Activated CD8-positive, alpha-beta memory T cell treated with anti-CD3 and anti-CD28 coated beads, Interleukin-2, amount 10 ng/mL, durations not matched to agents 7 days and 5 days (primary cell): Measurements from ENCODE around the gene EMP2. TPM values are rescaled to one million over a fixed set of nuclear protein-coding genes. Genes with fewer than 3 reads are reported as not detected.
"Not testable (repeated sequence)": the region's sequence is repeated elsewhere in the genome, so short reads cannot be mapped to it uniquely, and the experiment has no call there.

Experiments used
- ATAC-seq: fragments of 150-1000 bp; cut with Tn5 transposase; one replicate; pipeline ENCODE4 v1.10.0; 2021; ENCODE audit warnings: moderate library complexity
- CTCF ChIA-PET: fragments of 350-600 bp; sonication (Branson Sonifier 250); formaldehyde crosslinking; loops from one replicate; lab custom pipeline; 2021; ENCODE audit warnings: antibody characterized with exemption; lab: Charles Lee
- DNase-seq: peaks from one replicate; pipeline ENCODE4 v3.0.0-alpha.2; 2020
- H3K27ac Mint-ChIP-seq: one replicate; pipeline ENCODE4 v1.8.0; 2021; ENCODE audit warnings: mild to moderate bottlenecking, mixed read lengths
- H3K27me3 Mint-ChIP-seq: one replicate; pipeline ENCODE4 v1.8.0; 2021; ENCODE audit warnings: mixed read lengths
- H3K36me3 Mint-ChIP-seq: one replicate; pipeline ENCODE4 v1.8.0; 2021; ENCODE audit warnings: mild to moderate bottlenecking, mixed read lengths
- H3K4me1 Mint-ChIP-seq: one replicate; pipeline ENCODE4 v1.8.0; 2021; ENCODE audit warnings: mixed read lengths
- H3K4me3 Mint-ChIP-seq: one replicate; pipeline ENCODE4 v1.8.0; 2021; ENCODE audit warnings: mild to moderate bottlenecking, moderate library complexity, mixed read lengths
- H3K9me3 Mint-ChIP-seq: one replicate; pipeline ENCODE4 v1.8.0; 2022; ENCODE audit warnings: low read depth, mixed read lengths
- total RNA-seq, 2 experiments: library from RNA; stranded (reverse); gene quantifications; one replicate each; pipeline ENCODE4 v1.2.3, GENCODE V29; 2021

EMP2 gene
- total RNA-seq, 2 experiments from 2014 or later: not detected

DNA sequence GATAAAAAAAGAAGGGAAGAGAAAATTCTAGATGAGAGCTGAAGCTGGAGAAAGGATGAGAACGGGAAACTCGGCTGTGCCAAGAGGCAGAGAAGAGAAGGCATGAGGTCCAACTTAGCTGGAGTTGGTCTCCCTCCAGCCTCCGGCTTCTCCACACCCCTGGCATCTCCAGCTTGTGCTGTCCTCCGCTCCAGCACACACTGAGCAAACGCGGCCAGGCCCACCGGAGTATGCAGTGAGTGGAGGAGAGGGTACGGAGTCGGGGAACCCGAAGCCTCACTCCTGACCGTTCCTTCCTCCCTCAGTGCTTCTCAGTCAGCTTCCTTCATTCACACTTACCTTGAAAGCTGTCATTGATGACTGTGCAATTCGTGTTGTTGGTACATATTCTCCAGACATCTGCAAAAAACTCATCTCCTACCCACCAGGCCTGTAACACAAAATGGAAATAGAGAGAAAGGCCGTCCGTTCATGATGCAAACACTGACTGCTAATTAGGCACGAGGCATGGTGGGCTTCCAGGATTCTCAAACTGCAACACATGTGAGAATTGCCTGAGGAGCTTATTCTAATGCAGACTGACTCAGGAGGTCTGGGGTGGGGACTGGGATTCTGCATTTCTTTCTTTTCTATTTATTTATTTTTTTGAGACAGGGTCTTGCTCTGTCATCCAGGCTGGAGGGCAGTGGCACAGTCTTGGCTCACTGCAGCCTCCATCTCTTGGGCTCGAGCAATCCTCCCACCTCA lies 37.0 kb downstream of the EMP2 start:
- no peaks in the 10 kb centered on the region for H3K36me3 Mint-ChIP-seq
- ATAC-seq: no peak
- no peak overlapping the region for H3K4me3 Mint-ChIP-seq
- CTCF ChIA-PET: no interaction called here
- H3K27me3 Mint-ChIP-seq: no peaks in the 10 kb centered on the region
- no peak for DNase-seq
- no peaks in the 10 kb centered on the region for H3K9me3 Mint-ChIP-seq
- no peak overlapping the region for H3K27ac Mint-ChIP-seq
- H3K4me1 Mint-ChIP-seq: no peaks in the 10 kb centered on the region

- H3K27me3 Mint-ChIP-seq: no peaks in the 10 kb centered on the region
- no peaks in the 10 kb centered on the region for H3K4me1 Mint-ChIP-seq
- no peak overlapping the region for H3K4me3 Mint-ChIP-seq
- no peak for ATAC-seq
- CTCF ChIA-PET: no interaction called here
- no peak overlapping the region for H3K27ac Mint-ChIP-seq
- DNase-seq: no peak
- H3K36me3 Mint-ChIP-seq: no peaks in the 10 kb centered on the region
- H3K9me3 Mint-ChIP-seq: no peaks in the 10 kb centered on the region
These were observed 39.0 kb downstream of the EMP2 start for GRCh38 chr16:10541366-10541765.

- Mint-ChIP-seq H3K4me3 (no peak overlapping the region), H3K4me1 (no peaks in the 10 kb centered on the region), H3K27me3 (no peaks in the 10 kb centered on the region), H3K9me3 (no peaks in the 10 kb centered on the region), H3K36me3 (no peaks in the 10 kb centered on the region), H3K27ac (no peak overlapping the region)
- no peak for ATAC-seq
- CTCF ChIA-PET: no interaction called here
- DNase-seq: no peak
These were observed 40.6 kb downstream of the EMP2 start for GRCh38 chr16:10539793-10540192.

DNA sequence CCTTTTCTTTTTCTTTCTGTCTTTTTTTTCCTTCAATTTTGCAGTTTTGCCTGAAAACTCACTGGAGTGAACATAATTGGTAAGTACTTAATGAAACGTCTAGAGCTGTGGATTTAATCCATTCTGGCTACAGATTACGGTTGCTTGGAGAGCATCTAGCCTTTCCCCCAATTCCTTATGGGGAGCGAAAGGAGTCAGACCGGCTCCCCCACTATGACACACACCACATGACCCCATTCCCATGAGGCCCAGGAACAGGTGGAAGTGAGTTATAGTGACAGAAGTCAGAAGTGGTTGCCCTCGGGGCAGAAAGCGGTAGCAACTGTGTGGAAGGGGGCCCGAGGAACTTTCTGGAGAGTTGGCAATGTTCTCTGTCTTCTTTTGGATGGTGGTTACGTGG lies 41.2 kb downstream of the EMP2 start:
- no peaks in the 10 kb centered on the region for H3K36me3 Mint-ChIP-seq

DNA sequence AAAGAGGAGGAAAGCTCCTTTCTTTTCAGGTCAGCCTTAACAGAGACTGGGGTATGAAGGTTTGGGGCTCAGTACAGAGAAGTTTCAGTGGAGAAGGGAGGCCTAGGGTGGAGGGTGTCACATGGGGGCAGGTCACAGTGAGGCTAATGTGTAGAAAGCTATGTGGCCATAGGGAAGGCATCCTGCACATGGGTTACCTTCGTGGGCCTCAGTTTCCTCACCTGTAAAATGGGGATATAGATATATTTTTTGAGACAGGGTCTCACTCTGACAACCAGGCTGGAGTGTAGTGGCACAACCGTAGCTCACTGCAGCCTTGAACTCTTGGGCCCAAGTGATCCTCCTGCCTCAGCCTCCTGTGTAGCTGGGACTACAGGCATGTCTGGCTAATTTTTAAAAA lies 41.8 kb downstream of the EMP2 start:
- Mint-ChIP-seq H3K36me3 (no peaks in the 10 kb centered on the region), H3K9me3 (no peaks in the 10 kb centered on the region), H3K4me3 (no peak overlapping the region), H3K4me1 (no peaks in the 10 kb centered on the region), H3K27ac (no peak overlapping the region), H3K27me3 (no peaks in the 10 kb centered on the region)
- DNase-seq: no peak
- ATAC-seq: no peak
- CTCF ChIA-PET: no interaction called here

More for the DNA sequence above, 41.2 kb downstream of the EMP2 start:
- DNase-seq (no peak), ATAC-seq (no peak)
- CTCF ChIA-PET: no interaction called here
- Mint-ChIP-seq H3K4me1 (no peaks in the 10 kb centered on the region), H3K27me3 (no peaks in the 10 kb centered on the region), H3K27ac (no peak overlapping the region), H3K9me3 (no peaks in the 10 kb centered on the region), H3K4me3 (no peak overlapping the region)

- DNase-seq (no peak), ATAC-seq (no peak)
- Mint-ChIP-seq H3K36me3 (no peaks in the 10 kb centered on the region), H3K27ac (no peak overlapping the region), H3K9me3 (no peaks in the 10 kb centered on the region), H3K4me1 (no peaks in the 10 kb centered on the region), H3K27me3 (no peaks in the 10 kb centered on the region), H3K4me3 (no peak overlapping the region)
- CTCF ChIA-PET: no interaction called here
These were observed 42.5 kb downstream of the EMP2 start for GRCh38 chr16:10537946-10538345.

- no peaks in the 10 kb centered on the region for H3K27me3 Mint-ChIP-seq
- no peak for DNase-seq
- no peaks in the 10 kb centered on the region for H3K4me1 Mint-ChIP-seq
- no peak overlapping the region for H3K4me3 Mint-ChIP-seq
- no peak overlapping the region for H3K27ac Mint-ChIP-seq
- H3K9me3 Mint-ChIP-seq: no peaks in the 10 kb centered on the region
- ATAC-seq: no peak
- CTCF ChIA-PET: interaction anchor here (1.1 kb wide), 1 partner anchor 14 kb away, joined by 3 read pairs; no protein-coding TSS in a partner anchor
- H3K36me3 Mint-ChIP-seq: no peaks in the 10 kb centered on the region
These were observed 43.5 kb downstream of the EMP2 start for GRCh38 chr16:10536814-10537389.

- H3K27me3 Mint-ChIP-seq, DNase-seq, ATAC-seq, H3K4me1 Mint-ChIP-seq, H3K4me3 Mint-ChIP-seq, H3K27ac Mint-ChIP-seq, H3K36me3 Mint-ChIP-seq, H3K9me3 Mint-ChIP-seq: not testable (repeated sequence)
- CTCF ChIA-PET: interaction anchor here (1.1 kb wide), 1 partner anchor 13 kb away, joined by 3 read pairs; no protein-coding TSS in a partner anchor
These were observed 44.1 kb downstream of the EMP2 start for GRCh38 chr16:10536328-10536727.

- Mint-ChIP-seq H3K9me3 (no peaks in the 10 kb centered on the region), H3K36me3 (no peaks in the 10 kb centered on the region), H3K4me1 (no peaks in the 10 kb centered on the region), H3K27ac (no peak overlapping the region), H3K4me3 (no peak overlapping the region), H3K27me3 (no peaks in the 10 kb centered on the region)
- DNase-seq (no peak), ATAC-seq (no peak)
- CTCF ChIA-PET: no interaction called here
These were observed 44.9 kb downstream of the EMP2 start for GRCh38 chr16:10535461-10535860.

- no peak overlapping the region for H3K27ac Mint-ChIP-seq
- H3K27me3 Mint-ChIP-seq: no peaks in the 10 kb centered on the region
- CTCF ChIA-PET: interaction anchor here (1.4 kb wide), 1 partner anchor 20 kb away, joined by 4 read pairs; no protein-coding TSS in a partner anchor
- DNase-seq (no peak), ATAC-seq (no peak)
- no peaks in the 10 kb centered on the region for H3K9me3 Mint-ChIP-seq
- H3K4me1 Mint-ChIP-seq: no peaks in the 10 kb centered on the region
- no peaks in the 10 kb centered on the region for H3K36me3 Mint-ChIP-seq
- no peak overlapping the region for H3K4me3 Mint-ChIP-seq
These were observed 45.6 kb downstream of the EMP2 start for GRCh38 chr16:10534748-10535147.

- not testable (repeated sequence) for DNase-seq, H3K4me1 Mint-ChIP-seq, H3K36me3 Mint-ChIP-seq, H3K27ac Mint-ChIP-seq, H3K9me3 Mint-ChIP-seq, H3K4me3 Mint-ChIP-seq, ATAC-seq, H3K27me3 Mint-ChIP-seq
- CTCF ChIA-PET: interaction anchor here (1.4 kb wide), 1 partner anchor 19 kb away, joined by 4 read pairs; no protein-coding TSS in a partner anchor
These were observed 46.8 kb downstream of the EMP2 start for GRCh38 chr16:10533612-10534011.

GRCh38 chr16:10531582-10531981 lies 48.8 kb downstream of the EMP2 start:
- H3K27ac Mint-ChIP-seq: no peak overlapping the region
- ATAC-seq (no peak), DNase-seq (no peak)
- peaks cover 2% of the 10 kb centered on the region for H3K4me1 Mint-ChIP-seq
- H3K9me3 Mint-ChIP-seq: no peaks in the 10 kb centered on the region
- H3K36me3 Mint-ChIP-seq: no peaks in the 10 kb centered on the region
- H3K27me3 Mint-ChIP-seq: no peaks in the 10 kb centered on the region
- no peak overlapping the region for H3K4me3 Mint-ChIP-seq
- CTCF ChIA-PET: no interaction called here

- ATAC-seq (no peak), DNase-seq (no peak)
- H3K36me3 Mint-ChIP-seq: no peaks in the 10 kb centered on the region
- H3K27ac Mint-ChIP-seq: no peak overlapping the region
- H3K9me3 Mint-ChIP-seq: no peaks in the 10 kb centered on the region
- no peaks in the 10 kb centered on the region for H3K27me3 Mint-ChIP-seq
- CTCF ChIA-PET: no interaction called here
- H3K4me3 Mint-ChIP-seq: no peak overlapping the region
- H3K4me1 Mint-ChIP-seq: peaks cover 2% of the 10 kb centered on the region
These were observed 49.7 kb downstream of the EMP2 start for GRCh38 chr16:10530685-10531084.
